PC-3 (cell line): Measurements from ENCODE around the gene PREX1. TPM values are rescaled to one million over a fixed set of nuclear protein-coding genes. Genes with fewer than 3 reads are reported as not detected.

Experiments
- ATAC-seq: fragments of 200-7000 bp; cut with Tn5 transposase; 2 replicates; pipeline ENCODE4 v1.9.1; 2020; ENCODE audit warnings: mild to moderate bottlenecking, moderate library complexity
- BruUV-seq: library from RNA; stranded (reverse); fragments of 400-500 nt; replicated peaks from 2 replicates; lab custom pipeline; 2021; lab: Mats Ljungman, UMichigan
- CTCF ChIA-PET: fragments of 300-600 bp; sonication (Branson Sonifier 250); formaldehyde crosslinking; loops from one replicate; lab custom pipeline; 2022; ENCODE audit warnings: antibody characterized with exemption; lab: Charles Lee
- POLR2A ChIA-PET: fragments of 300-600 bp; sonication (Branson Sonifier 250); formaldehyde crosslinking; loops from one replicate; lab custom pipeline; 2022; ENCODE audit warnings: antibody characterized with exemption; ENCODE audit not compliant: unreplicated experiment; lab: Charles Lee
- DNase-seq: peaks from one replicate; pipeline ENCODE4 v3.0.0-alpha.2; 2015
- H2AFZ ChIP-seq: fragments of 300-600 bp; sonication (generic); 2 replicates; pipeline ENCODE4 v1.6.0; 2016; ENCODE audit warnings: antibody characterized with exemption, low read length
- H3F3A ChIP-seq: fragments of 300-600 bp; sonication (generic); one replicate; pipeline ENCODE4 v1.6.0; 2017; ENCODE audit warnings: antibody characterized with exemption, low read length, control low read depth, mild to moderate bottlenecking; ENCODE audit not compliant: unreplicated experiment
- H3K27ac ChIP-seq: fragments of 300-600 bp; sonication (generic); 2 replicates; pipeline ENCODE4 v1.5.1; 2016; ENCODE audit warnings: mild to moderate bottlenecking, low read length
- H3K27me3 ChIP-seq: fragments of 300-600 bp; sonication (generic); 2 replicates; pipeline ENCODE4 v1.6.1; 2016; ENCODE audit warnings: low read length, mixed read lengths
- H3K36me3 ChIP-seq: fragments of 300-600 bp; sonication (generic); 2 replicates; pipeline ENCODE4 v1.6.1; 2016; ENCODE audit warnings: low read depth, mixed run types, low read length, mixed read lengths
- H3K4me1 ChIP-seq: fragments of 300-600 bp; sonication (generic); 2 replicates; pipeline ENCODE4 v1.5.1; 2016; ENCODE audit warnings: low read length; ENCODE audit not compliant: insufficient read depth
- H3K4me2 ChIP-seq: fragments of 300-600 bp; sonication (generic); 2 replicates; pipeline ENCODE4 v1.6.0; 2016; ENCODE audit warnings: low read length
- H3K4me3 ChIP-seq: fragments of 300-600 bp; sonication (generic); 2 replicates; pipeline ENCODE4 v1.5.1; 2016; ENCODE audit warnings: mild to moderate bottlenecking, low read length, mixed read lengths
- H3K79me2 ChIP-seq: fragments of 300-600 bp; sonication (generic); 2 replicates; pipeline ENCODE4 v1.6.1; 2017; ENCODE audit warnings: low read length, mixed read lengths
- H3K9ac ChIP-seq: fragments of 300-600 bp; sonication (generic); 2 replicates; pipeline ENCODE4 v1.6.0; 2016; ENCODE audit warnings: mild to moderate bottlenecking, low read length
- H3K9me2 ChIP-seq: fragments of 300-600 bp; sonication (generic); replicated peaks from 2 replicates; pipeline ENCODE4 v1.6.1; 2016; ENCODE audit warnings: mixed run types, low read length, mixed read lengths
- H3K9me3 ChIP-seq: fragments of 300-600 bp; sonication (generic); 2 replicates; pipeline ENCODE4 v1.6.1; 2016; ENCODE audit warnings: low read length, mixed read lengths
- H4K20me1 ChIP-seq: fragments of 300-600 bp; sonication (generic); 2 replicates; pipeline ENCODE4 v1.6.1; 2016; ENCODE audit warnings: low read length, mixed read lengths
- CTCF ChIP-seq: fragments of 300-600 bp; sonication (generic); conservative IDR thresholded peaks from 2 replicates; pipeline ENCODE4 v1.5.1; 2017; ENCODE audit warnings: antibody characterized with exemption, low read depth, mild to moderate bottlenecking, low read length
- EZH2 ChIP-seq: fragments of 300-600 bp; sonication (generic); IDR thresholded peaks from one replicate; pipeline ENCODE4 v1.6.1; 2017; ENCODE audit warnings: antibody characterized with exemption, mild to moderate bottlenecking, low read length; ENCODE audit not compliant: unreplicated experiment
- EZH2phosphoT487 ChIP-seq: fragments of 300-600 bp; sonication (generic); IDR thresholded peaks from 2 replicates; pipeline ENCODE4 v1.6.1; 2018; ENCODE audit warnings: mild to moderate bottlenecking, antibody characterized with exemption, low read length, borderline replicate concordance
- intact Hi-C: fragments of 100-400 bp; cut with micrococcal nuclease; formaldehyde crosslinking; loops from 2 replicates; pipeline ENCODE4 v1.9.0; 2023
- total RNA-seq: library from RNA; depleted of rRNA; stranded (reverse); fragments of >200 nt; gene quantifications from 2 replicates; pipeline ENCODE4 v1.2.3, GENCODE V29; 2014

The PREX1 gene
- total RNA-seq, 1 experiment from 2014 or later, result 22.1 TPM

DNA sequence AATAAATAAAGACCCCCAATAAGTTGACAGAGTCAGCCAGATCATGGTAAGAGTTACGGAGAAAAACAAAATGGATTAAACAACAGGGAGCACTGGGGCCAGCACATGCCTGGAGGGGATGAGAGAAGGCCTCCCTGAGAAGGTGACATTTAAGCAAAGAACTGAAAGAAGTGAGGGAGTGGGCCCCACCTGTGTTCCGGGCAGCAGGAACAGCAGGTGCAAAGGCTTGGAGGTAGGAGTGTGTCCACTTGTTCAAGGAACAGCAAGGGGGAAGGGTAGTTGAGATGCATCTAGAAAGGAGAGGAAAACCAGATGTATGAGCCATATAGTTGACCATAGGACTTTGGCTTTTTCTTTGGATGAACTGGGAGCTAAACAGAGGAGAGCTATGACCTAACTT is 7.6 kb upstream of the PREX1 start:
- Histone ChIP-seq H3K4me1 (peaks cover 29% of the 10 kb centered on the region), H3K27ac (no peak overlapping the region), H3K27me3 (no peaks in the 10 kb centered on the region), H3K79me2 (no peaks in the 10 kb centered on the region), H3K9ac (no peak overlapping the region), H4K20me1 (no peaks in the 10 kb centered on the region), H2AFZ (no peak overlapping the region), H3K36me3 (no peaks in the 10 kb centered on the region), H3F3A (no peaks in the 10 kb centered on the region), H3K4me2 (no peak overlapping the region), H3K4me3 (no peak overlapping the region), H3K9me2 (no peaks in the 10 kb centered on the region), H3K9me3 (no peaks in the 10 kb centered on the region)
- no TSS peak for BruUV-seq
- CTCF ChIA-PET, result no interaction called here
- intact Hi-C loops, result loop anchor here (2.0 kb wide), 1 partner anchor 61 kb away; no protein-coding TSS in a partner anchor
- TF ChIP-seq CTCF (no peak), EZH2 (no peak), EZH2phosphoT487 (no peak)
- POLR2A ChIA-PET, result no interaction called here
- ATAC-seq, result no peak
- no peak for DNase-seq

- H2AFZ ChIP-seq, result no peak overlapping the region
- H3K4me2 ChIP-seq, result peak overlapping the region; percentile 7; the same call in 1 of the 2 replicates
- H3K9me2 ChIP-seq, result no peaks in the 10 kb centered on the region
- no peaks in the 10 kb centered on the region for H4K20me1 ChIP-seq
- ChIA-PET CTCF (interaction anchor here (0.5 to 0.7 kb wide), 2 partner anchors 16 to 177 kb away, joined by 3 read pairs; no protein-coding TSS in a partner anchor), POLR2A (interaction anchor here (0.5 kb wide), 2 partner anchors 66 to 1054 kb away, joined by 4 to 5 read pairs; no protein-coding TSS in a partner anchor)
- H3F3A ChIP-seq, result no peaks in the 10 kb centered on the region
- ATAC-seq (peak; percentile 40), DNase-seq (peak; percentile 44)
- no peak overlapping the region for H3K9ac ChIP-seq
- H3K79me2 ChIP-seq, result no peaks in the 10 kb centered on the region
- H3K9me3 ChIP-seq, result no peaks in the 10 kb centered on the region
- H3K27ac ChIP-seq, result no peak overlapping the region
- H3K4me3 ChIP-seq, result no peak overlapping the region
- peaks cover 29% of the 10 kb centered on the region for H3K4me1 ChIP-seq
- TF ChIP-seq EZH2, result no peak
- no peak for TF ChIP-seq CTCF
- TF ChIP-seq EZH2phosphoT487, result no peak
- no peaks in the 10 kb centered on the region for H3K27me3 ChIP-seq
- no peaks in the 10 kb centered on the region for H3K36me3 ChIP-seq
- no TSS peak for BruUV-seq
- intact Hi-C loops, result loop anchor here (2.0 kb wide), 1 partner anchor 63 kb away; no protein-coding TSS in a partner anchor
These were observed 6.5 kb upstream of the PREX1 start for GRCh38 chr20:48834278-48834677.

DNA sequence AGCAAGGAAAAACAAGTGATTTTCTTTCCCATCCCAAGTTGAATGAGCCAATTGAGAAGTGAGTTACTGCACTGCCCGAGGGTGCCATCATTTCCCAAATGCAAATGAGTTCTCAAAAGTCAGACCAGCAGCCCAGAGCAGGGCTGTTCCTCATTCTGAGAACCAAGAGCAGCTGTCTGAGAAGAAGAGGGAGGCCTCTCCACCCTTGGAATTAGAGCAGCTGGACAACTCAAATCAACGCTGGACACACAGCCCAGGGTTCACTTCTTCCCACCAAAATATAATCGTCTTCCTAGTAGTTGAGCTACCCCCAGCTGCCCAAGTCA is 4.6 kb upstream of the PREX1 start:
- POLR2A ChIA-PET, result no interaction called here
- TF ChIP-seq EZH2, result no peak
- no peak for TF ChIP-seq EZH2phosphoT487
- no peak for TF ChIP-seq CTCF
- peak overlapping the region; percentile 44; the same call in 1 of the 2 replicates for H3K4me2 ChIP-seq

More for the DNA sequence above, 4.6 kb upstream of the PREX1 start:
- peaks cover under 1% of the 10 kb centered on the region; the same call in 1 of the 2 replicates for H3K79me2 ChIP-seq
- H3K4me1 ChIP-seq, result peaks cover 37% of the 10 kb centered on the region
- no peak overlapping the region for H3K27ac ChIP-seq
- no peak for ATAC-seq
- no peak overlapping the region for H3K4me3 ChIP-seq
- DNase-seq, result no peak
- no peaks in the 10 kb centered on the region for H3K9me3 ChIP-seq
- no peaks in the 10 kb centered on the region for H3K27me3 ChIP-seq
- no peak overlapping the region for H3K9ac ChIP-seq
- H3F3A ChIP-seq, result no peaks in the 10 kb centered on the region
- no peaks in the 10 kb centered on the region for H4K20me1 ChIP-seq
- H2AFZ ChIP-seq, result no peak overlapping the region
- no peaks in the 10 kb centered on the region for H3K9me2 ChIP-seq
- intact Hi-C loops, result no loop called here
- H3K36me3 ChIP-seq, result no peaks in the 10 kb centered on the region
- no TSS peak for BruUV-seq
- CTCF ChIA-PET, result no interaction called here
